ENCODE results near the gene HAGH.

The HAGH gene

DNA sequence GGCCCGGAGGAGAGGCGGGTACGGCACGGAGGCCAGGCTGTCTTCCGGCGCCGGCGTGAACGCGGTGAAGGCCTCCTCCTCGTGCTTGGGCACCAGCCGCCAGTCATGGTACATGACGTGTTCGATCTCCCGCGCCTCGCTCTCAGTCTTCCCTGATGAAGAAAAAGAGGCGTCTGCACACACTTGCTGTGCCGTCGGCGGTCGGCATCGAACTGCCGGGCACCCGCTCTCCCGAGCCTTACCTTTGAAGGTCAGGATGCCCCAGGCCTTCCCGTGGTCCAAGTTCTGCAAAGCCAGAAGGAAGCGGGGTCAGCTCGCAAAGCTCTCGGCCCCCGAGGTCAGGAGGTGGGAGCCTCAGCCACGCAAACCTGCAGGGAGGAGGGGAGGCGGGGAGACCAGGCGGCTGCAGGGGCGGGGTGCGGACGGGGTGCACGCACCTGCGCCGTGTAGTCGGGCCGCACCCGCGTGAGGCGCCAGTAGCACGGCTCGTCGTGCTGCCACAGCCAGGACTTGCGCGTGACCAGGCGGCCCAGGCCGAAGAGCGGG, 54.2 kb downstream of the HAGH start, which contains the start of gene EME2:
TSS of gene EME2 (plus strand) at position 449 of the 546 bp plus-strand sequence. CDS start 418 bp downstream, outside the sequence.
- peak within 1 kb of the TSS; percentile 81 for H3K4me3 ChIP-seq (ENCODE audit: low read length)
- no peak for TF ChIP-seq ZNF274 (IDR thresholded peaks at IDR 0.05; ENCODE audit: low read depth, low read length)

DNA sequence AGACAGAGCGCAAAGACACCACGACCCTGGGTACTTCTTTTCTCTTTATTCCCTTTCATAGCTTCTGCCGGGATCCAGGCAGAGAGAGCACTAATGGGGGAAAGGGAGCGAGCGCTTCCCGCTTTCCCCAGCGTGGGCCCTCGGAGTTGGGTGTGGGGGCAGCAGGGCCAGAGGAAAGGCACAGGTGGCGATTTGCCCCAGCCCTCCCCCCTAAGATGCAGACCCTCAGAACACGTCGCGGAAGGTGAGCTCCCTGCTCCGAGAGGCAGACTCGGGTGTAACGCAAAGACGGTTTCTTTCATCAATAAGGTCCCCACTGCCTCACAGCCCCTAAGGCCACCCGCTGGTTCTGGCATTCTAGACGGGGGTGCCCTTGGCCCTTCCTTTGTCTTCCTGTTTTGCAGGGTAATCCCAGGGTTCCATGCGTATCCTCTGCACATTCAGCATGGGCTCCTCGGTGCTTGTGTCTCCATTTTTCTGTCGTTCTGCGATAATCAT, 54.7 kb downstream of the HAGH start:
- H3K4me3 ChIP-seq (ENCODE audit: low read length) = peak overlapping the region; percentile 81
- TF ChIP-seq ZNF274 (IDR thresholded peaks at IDR 0.05; ENCODE audit: low read depth, low read length) = no peak

DNA sequence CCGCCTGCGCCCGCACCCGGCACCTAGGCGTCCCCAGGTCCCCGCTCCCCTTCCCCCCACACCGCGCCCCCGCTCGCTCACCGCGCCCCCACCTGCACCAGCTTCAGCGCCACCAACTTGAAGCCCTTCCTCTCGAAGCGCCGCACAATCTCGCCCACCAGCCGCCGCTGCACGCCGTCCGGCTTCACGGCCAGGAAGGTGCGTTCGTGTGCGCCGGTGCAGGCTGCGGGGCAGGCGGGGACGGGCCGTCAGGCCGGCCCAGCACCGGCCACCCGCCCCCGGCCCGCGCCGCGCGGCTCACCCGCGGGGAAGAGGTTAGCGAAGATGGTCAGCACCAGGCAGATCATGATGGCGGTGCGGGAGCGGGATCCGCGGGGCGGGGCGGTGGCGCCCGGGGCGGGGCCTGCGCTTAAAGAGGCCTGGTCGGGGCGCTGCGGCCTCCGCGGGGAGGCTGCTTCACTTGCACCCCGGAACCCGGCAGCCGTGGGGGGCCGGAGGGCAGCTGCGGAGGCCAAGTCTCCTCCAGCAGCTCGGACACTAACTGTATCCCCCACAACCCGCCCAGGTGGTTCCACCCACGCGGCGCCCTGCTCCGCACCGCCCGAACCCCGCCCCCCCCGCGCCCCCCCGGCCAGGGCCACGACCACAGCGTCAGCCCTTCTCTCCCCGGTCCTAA, 55.3 kb downstream of the HAGH start, which contains the start of gene NME3:
TSS of gene NME3 (minus strand) at position 356 of the 676 bp plus-strand sequence. CDS start at position 347, 9 bp downstream.
- no peak for TF ChIP-seq ZNF274 (IDR thresholded peaks at IDR 0.05; ENCODE audit: low read depth, low read length)
- H3K4me3 ChIP-seq (ENCODE audit: low read length) = peak within 1 kb of the TSS; percentile 81

DNA sequence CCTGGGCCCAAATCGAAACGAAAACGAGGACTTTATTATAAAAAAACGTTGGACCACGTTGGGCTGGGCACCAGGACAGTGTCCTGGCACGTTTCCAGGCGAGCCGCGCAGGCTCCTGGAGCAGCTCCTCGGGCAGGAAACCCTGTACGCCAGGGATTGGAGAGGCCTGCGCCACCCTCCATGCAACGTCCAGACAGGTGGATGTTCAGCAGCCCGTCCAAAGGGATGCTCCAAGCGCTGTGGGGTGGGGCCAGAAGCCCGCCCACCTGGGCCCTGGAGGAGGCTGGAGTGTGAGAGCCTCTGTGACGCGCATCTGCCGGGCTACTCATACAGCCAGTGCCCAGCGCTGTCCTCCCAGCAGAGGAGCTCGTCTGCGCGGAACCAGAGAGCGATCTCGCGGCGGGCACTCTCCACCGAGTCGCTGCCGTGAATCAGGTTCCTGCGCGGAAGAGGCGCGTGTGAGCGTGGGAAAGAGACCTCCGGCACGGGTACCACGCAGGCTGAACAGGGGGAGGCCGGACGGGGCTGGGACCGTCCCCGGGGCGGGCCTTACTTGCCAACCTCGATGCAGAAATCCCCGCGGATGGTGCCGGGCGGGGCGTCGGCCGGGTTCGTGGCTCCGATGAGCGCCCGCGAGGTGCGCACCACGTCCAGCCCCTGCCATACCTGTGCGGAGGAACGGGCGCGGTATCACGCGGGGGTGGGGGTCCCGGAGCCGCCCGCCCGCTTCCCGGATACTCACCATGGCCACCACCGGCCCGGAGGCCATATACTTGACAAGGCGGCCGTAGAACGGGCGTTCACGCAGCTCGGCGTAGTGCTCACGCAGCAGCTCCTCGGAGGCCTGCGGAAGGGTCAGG, 56.1 kb downstream of the HAGH start:
- peak overlapping the region; percentile 81 for H3K4me3 ChIP-seq (ENCODE audit: low read length)
- TF ChIP-seq ZNF274 (IDR thresholded peaks at IDR 0.05; ENCODE audit: low read depth, low read length) = no peak

DNA sequence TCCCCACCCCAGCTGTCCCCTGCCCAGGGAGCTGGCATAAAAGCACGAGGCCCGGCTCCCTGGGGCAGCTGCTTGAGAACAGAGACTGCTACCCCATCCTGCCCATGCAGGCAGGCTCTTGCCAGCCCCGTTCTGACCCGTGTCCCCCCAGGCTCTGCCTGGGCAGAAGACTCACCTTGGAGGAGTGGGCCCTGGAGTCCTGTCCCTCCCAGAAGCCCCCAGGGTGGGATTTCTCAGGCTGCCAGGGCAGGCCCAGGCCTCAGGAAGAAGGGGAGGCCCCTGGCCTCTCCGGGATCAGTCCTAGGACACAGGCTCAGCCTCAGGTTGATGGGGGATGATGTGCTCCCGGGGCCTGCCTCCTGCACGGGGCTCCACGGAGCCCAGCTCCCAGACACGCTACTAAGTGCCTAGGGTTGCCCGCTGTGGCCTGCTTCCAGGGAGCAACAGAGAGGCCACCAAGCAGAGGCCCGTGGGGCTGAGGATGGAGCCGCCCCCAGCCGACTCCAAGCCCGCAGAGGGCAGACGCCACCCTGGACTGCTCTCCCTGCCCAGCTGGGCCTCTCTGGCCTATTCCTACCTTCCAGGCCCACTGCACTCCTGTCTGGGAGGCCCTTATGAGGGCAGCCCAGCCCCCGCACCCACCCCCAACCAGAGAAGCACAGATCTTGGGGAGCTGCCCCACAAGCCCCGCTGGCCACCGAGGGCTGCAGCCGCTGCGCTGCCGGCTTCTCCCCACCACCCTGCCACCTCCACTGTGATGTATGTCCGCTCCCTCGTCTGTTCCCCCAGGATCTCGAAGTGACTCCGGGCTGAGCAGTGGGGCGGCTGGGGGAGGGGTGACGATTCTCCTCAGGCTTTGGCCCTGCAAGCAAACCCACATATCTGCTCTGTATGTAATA, 57.0 kb downstream of the HAGH start:
- no peak overlapping the region; the same call in 1 of the 2 replicates for H3K4me3 ChIP-seq (ENCODE audit: low read length)
- no peak for TF ChIP-seq ZNF274 (IDR thresholded peaks at IDR 0.05; ENCODE audit: low read depth, low read length)

DNA sequence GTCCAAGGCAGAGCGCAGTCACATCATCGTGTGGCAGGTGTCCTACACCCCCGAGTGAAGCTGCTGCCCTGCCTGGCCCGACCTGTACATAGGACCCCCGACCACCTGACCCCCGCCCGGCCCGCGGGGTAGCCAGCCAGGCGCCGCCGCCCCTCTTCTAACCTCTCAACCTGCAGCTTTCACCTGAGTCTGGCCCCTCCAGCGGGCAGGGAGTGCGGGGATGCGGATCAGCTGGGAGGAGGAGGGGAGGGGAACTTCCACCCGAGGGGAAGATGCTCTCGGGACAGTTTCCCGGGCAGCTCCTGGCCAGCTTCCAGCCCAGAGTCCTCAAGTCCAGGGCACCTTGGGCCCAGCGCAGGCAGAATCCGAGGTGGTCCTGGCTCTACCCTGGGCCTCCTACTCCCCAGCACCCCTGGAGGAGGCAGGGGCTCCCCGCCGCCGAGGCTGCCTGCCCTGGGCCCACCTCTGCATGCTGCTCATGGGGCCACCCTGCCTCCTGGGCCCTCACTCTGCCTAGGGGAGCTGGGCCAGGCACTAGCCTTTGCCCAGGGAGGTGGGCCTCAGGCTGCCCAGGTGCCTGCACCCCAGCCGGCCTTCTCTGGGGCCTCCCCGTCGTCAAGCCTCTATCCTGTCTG, 57.7 kb downstream of the HAGH start:
- no peak overlapping the region for H3K4me3 ChIP-seq (ENCODE audit: low read length)
- TF ChIP-seq ZNF274 (IDR thresholded peaks at IDR 0.05; ENCODE audit: low read depth, low read length) = no peak

DNA sequence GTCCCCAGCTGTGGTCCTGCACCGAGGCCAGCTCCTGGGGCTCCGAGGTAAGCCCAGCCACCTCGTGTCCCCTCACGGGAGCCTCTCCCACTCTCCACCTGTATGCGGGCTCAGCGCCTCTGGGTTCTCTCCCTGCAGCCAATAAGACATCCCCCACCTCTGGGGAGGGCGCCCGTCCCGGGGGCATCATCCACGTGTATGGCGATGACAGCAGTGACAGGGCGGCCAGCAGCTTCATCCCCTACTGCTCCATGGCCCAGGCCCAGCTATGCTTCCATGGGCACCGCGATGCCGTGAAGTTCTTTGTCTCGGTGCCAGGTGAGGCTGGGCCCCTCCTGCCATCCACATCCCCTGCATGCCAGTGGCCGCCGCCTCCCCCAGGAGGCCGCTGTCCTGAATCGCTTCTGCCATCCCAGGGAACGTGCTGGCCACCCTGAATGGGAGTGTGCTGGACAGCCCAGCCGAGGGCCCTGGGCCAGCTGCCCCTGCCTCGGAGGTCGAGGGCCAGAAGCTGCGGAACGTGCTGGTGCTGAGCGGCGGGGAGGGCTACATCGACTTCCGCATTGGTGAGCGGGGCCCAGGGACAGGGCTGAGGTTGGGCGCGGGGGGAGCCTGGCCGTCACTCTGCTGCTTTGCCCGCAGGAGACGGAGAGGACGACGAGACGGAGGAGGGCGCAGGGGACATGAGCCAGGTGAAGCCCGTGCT, 58.4 kb downstream of the HAGH start:
- no peak for TF ChIP-seq ZNF274 (IDR thresholded peaks at IDR 0.05; ENCODE audit: low read depth, low read length)
- H3K4me3 ChIP-seq (ENCODE audit: low read length) = no peak overlapping the region

DNA sequence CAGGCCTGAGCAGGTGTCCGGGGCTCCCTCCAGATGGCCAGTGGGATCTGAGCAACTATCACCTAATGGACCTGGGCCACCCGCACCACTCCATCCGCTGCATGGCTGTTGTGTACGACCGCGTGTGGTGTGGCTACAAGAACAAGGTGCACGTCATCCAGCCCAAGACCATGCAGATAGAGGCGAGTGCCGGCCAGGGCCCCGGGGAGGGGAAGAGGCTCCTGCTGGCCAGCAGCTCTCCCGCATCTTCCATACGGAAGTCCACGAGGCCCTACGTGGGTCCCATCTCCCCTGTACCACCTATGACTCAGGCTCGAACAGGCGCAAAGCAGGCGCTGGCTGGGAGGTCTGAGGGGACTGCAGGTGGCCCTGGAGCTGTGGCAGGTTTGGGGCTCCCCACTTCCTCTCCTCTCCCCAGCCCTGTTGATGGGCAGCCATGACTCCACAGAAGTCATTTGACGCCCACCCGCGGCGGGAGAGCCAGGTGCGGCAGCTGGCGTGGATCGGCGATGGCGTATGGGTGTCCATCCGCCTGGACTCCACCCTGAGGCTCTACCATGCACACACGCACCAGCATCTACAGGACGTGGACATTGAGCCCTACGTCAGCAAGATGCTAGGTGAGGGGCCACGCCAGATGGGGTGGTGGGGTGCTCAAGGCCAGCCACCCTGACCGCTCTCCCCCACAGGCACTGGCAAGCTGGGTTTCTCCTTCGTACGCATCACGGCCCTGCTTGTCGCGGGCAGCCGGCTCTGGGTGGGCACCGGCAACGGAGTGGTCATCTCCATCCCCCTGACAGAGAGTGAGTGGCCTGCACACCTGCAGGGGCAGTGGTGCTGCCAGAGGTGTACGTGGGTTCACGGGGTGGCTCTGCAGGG, 59.3 kb downstream of the HAGH start:
- no peak overlapping the region for H3K4me3 ChIP-seq (ENCODE audit: low read length)
- TF ChIP-seq ZNF274 (IDR thresholded peaks at IDR 0.05; ENCODE audit: low read depth, low read length) = no peak

DNA sequence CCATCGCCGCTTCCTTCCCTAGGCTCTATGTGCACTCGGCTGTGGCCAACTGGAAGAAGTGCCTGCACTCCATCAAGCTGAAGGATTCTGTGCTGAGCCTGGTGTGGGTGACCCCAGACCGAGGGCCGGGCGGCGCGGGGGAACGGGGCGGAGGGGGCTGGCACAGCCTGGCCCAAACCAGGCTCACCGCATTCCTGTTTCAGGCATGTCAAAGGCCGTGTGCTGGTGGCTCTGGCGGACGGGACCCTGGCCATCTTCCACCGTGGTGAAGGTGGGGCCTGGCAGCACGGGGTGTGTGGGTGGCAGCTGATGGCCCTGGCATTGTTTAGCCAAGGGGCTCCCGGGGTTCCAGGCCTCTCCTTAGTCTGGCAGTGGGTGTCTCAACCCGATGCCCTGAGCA, 59.9 kb downstream of the HAGH start:
- H3K4me3 ChIP-seq (ENCODE audit: low read length) = no peak overlapping the region
- TF ChIP-seq ZNF274 (IDR thresholded peaks at IDR 0.05; ENCODE audit: low read depth, low read length) = no peak

DNA sequence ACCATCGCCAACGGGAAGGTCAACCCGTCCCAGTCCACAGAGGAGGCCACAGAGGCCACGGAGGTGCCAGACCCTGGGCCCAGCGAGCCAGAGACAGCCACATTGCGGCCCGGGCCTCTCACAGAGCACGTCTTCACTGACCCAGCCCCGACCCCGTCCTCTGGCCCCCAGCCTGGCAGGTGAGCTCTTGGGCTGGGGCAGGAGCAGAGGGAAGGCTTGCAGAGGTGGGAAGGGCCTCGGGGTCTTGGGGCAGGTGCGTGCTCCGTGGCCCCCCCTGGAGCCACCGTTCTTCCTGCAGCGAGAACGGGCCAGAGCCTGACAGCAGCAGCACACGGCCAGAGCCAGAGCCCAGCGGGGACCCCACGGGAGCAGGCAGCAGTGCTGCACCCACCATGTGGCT, 60.4 kb downstream of the HAGH start:
- no peak for TF ChIP-seq ZNF274 (IDR thresholded peaks at IDR 0.05; ENCODE audit: low read depth, low read length)
- no peak overlapping the region for H3K4me3 ChIP-seq (ENCODE audit: low read length)

DNA sequence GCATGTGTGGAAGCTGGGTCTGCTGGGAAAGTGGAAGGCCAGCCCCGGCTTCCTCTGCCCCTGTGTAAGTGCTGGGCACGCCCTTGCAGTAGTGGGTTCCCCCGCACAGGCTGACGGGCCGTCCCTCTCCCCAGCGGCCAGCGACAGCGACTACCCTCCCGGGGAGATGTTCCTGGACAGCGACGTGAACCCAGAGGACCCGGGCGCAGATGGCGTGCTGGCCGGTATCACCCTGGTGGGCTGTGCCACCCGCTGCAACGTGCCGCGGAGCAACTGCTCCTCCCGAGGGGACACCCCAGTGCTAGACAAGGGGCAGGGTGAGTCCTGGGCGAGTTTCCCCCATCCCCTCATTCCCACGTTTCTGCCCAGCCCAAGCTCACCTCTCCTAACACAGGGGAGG, 60.8 kb downstream of the HAGH start:
- no peak for TF ChIP-seq ZNF274 (IDR thresholded peaks at IDR 0.05; ENCODE audit: low read depth, low read length)
- H3K4me3 ChIP-seq (ENCODE audit: low read length) = no peak overlapping the region

DNA sequence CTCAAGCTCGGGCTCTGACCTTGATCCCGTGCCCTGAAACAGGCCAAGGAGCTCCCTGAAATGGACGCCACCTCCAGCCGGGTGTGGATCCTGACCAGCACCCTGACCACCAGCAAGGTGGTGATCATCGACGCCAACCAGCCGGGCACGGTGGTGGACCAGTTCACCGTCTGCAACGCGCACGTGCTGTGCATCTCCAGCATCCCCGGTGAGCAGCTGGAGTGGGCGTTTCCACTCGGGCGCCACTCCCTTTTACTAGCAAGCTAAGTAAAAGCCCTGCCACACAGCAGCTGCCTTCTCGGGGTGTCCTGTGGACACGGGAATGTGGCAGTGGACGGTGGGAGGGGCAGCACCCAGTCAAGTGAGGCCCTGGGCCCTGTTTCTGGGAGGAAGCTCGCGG, 61.7 kb downstream of the HAGH start:
- H3K4me3 ChIP-seq (ENCODE audit: low read length) = no peak overlapping the region
- no peak for TF ChIP-seq ZNF274 (IDR thresholded peaks at IDR 0.05; ENCODE audit: low read depth, low read length)

Measured in GM08714 (cell line).